Thyroid gland (tissue), 4 donors: ENCODE results near the gene CCKAR. TPM values are rescaled to one million over a fixed set of nuclear protein-coding genes. Genes with fewer than 3 reads are reported as not detected.

Experiments used
- DNase-seq, 2 donors: peaks; one replicate each; pipeline ENCODE4 v3.0.0-alpha.2; 2019
- H3K27ac ChIP-seq, 3 donors: fragments of 200-600 bp; sonication (generic); 1 replicate in 2 of 3; 2 replicates in 1 of 3; pipeline ENCODE4 v1.5.1; 2016 to 2019; ENCODE audit warnings: mild to moderate bottlenecking in 1 of 3, moderate library complexity in 1 of 3
- H3K27me3 ChIP-seq: fragments of 200-600 bp; sonication (generic); one replicate; pipeline ENCODE4 v1.5.1; 2019
- H3K36me3 ChIP-seq, 2 donors: fragments of 200-600 bp; sonication (generic); one replicate each; pipeline ENCODE4 v1.5.1; 2016 to 2019
- H3K4me1 ChIP-seq, 2 donors: fragments of 200-600 bp; sonication (generic); one replicate each; pipeline ENCODE4 v1.5.1; 2017 to 2019
- H3K4me3 ChIP-seq, 3 donors: fragments of 200-600 bp; sonication (generic); replicated peaks in 1 of 3; 1 replicate in 2 of 3; 2 replicates in 1 of 3; pipeline ENCODE4 v1.5.1; 2016; ENCODE audit warnings: mild to moderate bottlenecking in 1 of 3
- H3K9me3 ChIP-seq: fragments of 200-600 bp; sonication (generic); one replicate; pipeline ENCODE4 v1.5.1; 2017
- CTCF ChIP-seq, 6 experiments: fragments of 200-600 bp in 3 of 6; fragments of 450-650 bp in 3 of 6; sonication (generic) in 3 of 6; IDR thresholded peaks; one replicate each; pipeline ENCODE4 v1.5.1; 2016 to 2019; ENCODE audit warnings: antibody characterized with exemption in 6 of 6, mild to moderate bottlenecking in 2 of 6, inconsistent platforms in 1 of 6, moderate library complexity in 1 of 6
- POLR2A ChIP-seq, 2 donors: fragments of 450-650 bp; IDR thresholded peaks; one replicate each; pipeline ENCODE4 v1.6.1; 2017; ENCODE audit warnings: antibody characterized with exemption in 2 of 2, mild to moderate bottlenecking in 2 of 2, moderate library complexity in 1 of 2
- WGBS, 2 donors: methylation state at CpG; one replicate each; pipeline ENCODE4 v1.1.5; 2017; 5-methylcytosine and 5-hydroxymethylcytosine counted together
- intact Hi-C: fragments of 100-400 bp; cut with DNase I; formaldehyde crosslinking; loops from one replicate; pipeline ENCODE4 v1.15.1; 2023
- total RNA-seq, 4 donors: library from RNA; depleted of rRNA; stranded (reverse); fragments of >200 nt; gene quantifications; one replicate each; pipeline ENCODE4 v1.2.3, GENCODE V29; 2016

CCKAR gene
- total RNA-seq, 4 donors from 2014 or later: not detected

GRCh38 chr4:26431461-26432180, 58.7 kb downstream of the CCKAR start:
- 93% methylated on average over 2 of the region's 2 CpGs for WGBS, 2 donors

More at GRCh38 chr4:26431461-26432180, 58.7 kb downstream of the CCKAR start:
- TF ChIP-seq CTCF (IDR thresholded peaks at IDR 0.05) (no peak), POLR2A (IDR thresholded peaks at IDR 0.05) (no peak)
- no peaks in the 10 kb centered on the region for H3K27me3 ChIP-seq
- H3K27ac ChIP-seq: no peak overlapping the region
- peaks cover 0 to 3% of the 10 kb centered on the region in 2 donors for H3K4me1 ChIP-seq
- intact Hi-C loops: no loop called here
- H3K36me3 ChIP-seq: peaks cover 0 to 26% of the 10 kb centered on the region in 2 donors
- DNase-seq: no peak
- no peak overlapping the region for H3K4me3 ChIP-seq
- H3K9me3 ChIP-seq: no peaks in the 10 kb centered on the region

Other genes starting within 250 kb of the CCKAR start
- gene RBPJ, start 169.5 kb downstream of the CCKAR start, total RNA-seq: 10 to 100 TPM; 60.4 to 99.3 (median 78.5) TPM
- gene TBC1D19, start 93.6 kb upstream of the CCKAR start, total RNA-seq: 10 to 100 TPM; 25.0 to 31.8 (median 31.4) TPM